HEK293 (cell line): Measurements from ENCODE around the gene NCLN.
A peak's percentile ranks its signal among the peaks of the same experiment; 100 is the strongest.

Experiments
- CTCF ChIA-PET: fragments of 350-600 bp; formaldehyde crosslinking; extraction: SDS; loops from one replicate; lab custom pipeline; 2021; ENCODE audit warnings: antibody characterized with exemption; lab: Yijun Ruan, JAX
- POLR2A ChIA-PET: fragments of 300-600 bp; formaldehyde crosslinking; extraction: SDS; loops from one replicate; lab custom pipeline; 2020; ENCODE audit warnings: antibody characterized with exemption, inconsistent platforms; lab: Yijun Ruan, JAX
- H3K27ac ChIP-seq: fragments of 200-500 bp; sonication (Bioruptor generic); 2 replicates; pipeline ENCODE4 v1.5.1; 2014; ENCODE audit warnings: low read depth, low read length, control low read depth, inconsistent platforms; ENCODE audit errors: extremely low read depth
- H3K36me3 ChIP-seq, 2 experiments: fragments of 200-500 bp in 1 of 2; sonication (Bioruptor generic) in 1 of 2; 1 replicate in 1 of 2; 2 replicates in 1 of 2; pipeline ENCODE4 v1.5.1; 2014 to 2017; ENCODE audit warnings: inconsistent platforms in 2 of 2, low read length in 2 of 2; ENCODE audit not compliant: control insufficient read depth in 2 of 2, insufficient read depth in 1 of 2
- H3K4me1 ChIP-seq: fragments of 200-500 bp; sonication (Bioruptor generic); 2 replicates; pipeline ENCODE4 v1.5.1; 2014; ENCODE audit warnings: mild to moderate bottlenecking, low read length, inconsistent platforms; ENCODE audit not compliant: control insufficient read depth, insufficient read depth
- H3K4me3 ChIP-seq: 2 replicates; pipeline ENCODE4 v1.5.1; 2011; ENCODE audit warnings: low read depth, mild to moderate bottlenecking, control low read depth, low read length, moderate library complexity
- H3K9me3 ChIP-seq: fragments of 200-500 bp; sonication (Bioruptor generic); 2 replicates; pipeline ENCODE4 v1.5.1; 2014; ENCODE audit warnings: low read depth, low read length, inconsistent platforms; ENCODE audit not compliant: control insufficient read depth, insufficient read depth
- BCL11A ChIP-seq: fragments of 450-650 bp; formaldehyde crosslinking; IDR thresholded peaks from 2 replicates; pipeline ENCODE4 v1.5.1; 2016; ENCODE audit warnings: low read depth, missing biosample characterization, missing genetic modification characterization
- BCL6B ChIP-seq: fragments of 450-650 bp; formaldehyde crosslinking; IDR thresholded peaks from 2 replicates; pipeline ENCODE4 v1.5.1; 2017; ENCODE audit warnings: missing biosample characterization, missing genetic modification characterization
- HOXC10 ChIP-seq: sonication (generic); formaldehyde crosslinking; IDR thresholded peaks from 2 replicates; pipeline ENCODE4 v1.8.1; 2023; ENCODE audit warnings: mild to moderate bottlenecking, missing genetic modification reagents
- KLF7 ChIP-seq: fragments of 450-650 bp; formaldehyde crosslinking; IDR thresholded peaks from 2 replicates; pipeline ENCODE4 v1.5.1; 2016; ENCODE audit warnings: missing biosample characterization, missing genetic modification characterization, borderline replicate concordance
- KLF8 ChIP-seq: fragments of 450-650 bp; formaldehyde crosslinking; IDR thresholded peaks from 2 replicates; pipeline ENCODE4 v1.5.1; 2016; ENCODE audit warnings: missing biosample characterization, missing genetic modification characterization
- MEIS1 ChIP-seq: sonication (generic); formaldehyde crosslinking; IDR thresholded peaks from 2 replicates; pipeline ENCODE4 v1.8.1; 2022; ENCODE audit warnings: missing genetic modification reagents, mild to moderate bottlenecking, borderline replicate concordance
- TSHZ1 ChIP-seq: fragments of 450-650 bp; formaldehyde crosslinking; IDR thresholded peaks from 2 replicates; pipeline ENCODE4 v1.5.1; 2016; ENCODE audit warnings: missing biosample characterization, missing genetic modification characterization, borderline replicate concordance
- ZBTB48 ChIP-seq: fragments of 450-650 bp; formaldehyde crosslinking; IDR thresholded peaks from 2 replicates; pipeline ENCODE4 v1.5.1; 2016; ENCODE audit warnings: missing biosample characterization, missing genetic modification characterization
- ZNF114 ChIP-seq: fragments of 450-650 bp; formaldehyde crosslinking; IDR thresholded peaks from 2 replicates; pipeline ENCODE4 v1.5.0; 2017; ENCODE audit warnings: missing biosample characterization, missing genetic modification characterization
- ZNF121 ChIP-seq: fragments of 450-650 bp; formaldehyde crosslinking; IDR thresholded peaks from 2 replicates; pipeline ENCODE4 v1.5.1; 2016; ENCODE audit warnings: missing biosample characterization, missing genetic modification characterization
- ZNF146 ChIP-seq: fragments of 450-650 bp; formaldehyde crosslinking; IDR thresholded peaks from 2 replicates; pipeline ENCODE4 v1.5.1; 2016; ENCODE audit warnings: missing biosample characterization, missing genetic modification characterization
- ZNF174 ChIP-seq: fragments of 450-650 bp; formaldehyde crosslinking; IDR thresholded peaks from 2 replicates; pipeline ENCODE4 v1.5.0; 2017; ENCODE audit warnings: missing biosample characterization, mild to moderate bottlenecking, missing genetic modification characterization
- ZNF2 ChIP-seq: fragments of 450-650 bp; formaldehyde crosslinking; IDR thresholded peaks from 2 replicates; pipeline ENCODE4 v1.5.1; 2016; ENCODE audit warnings: missing biosample characterization, missing genetic modification characterization
- ZNF311 ChIP-seq: fragments of 450-650 bp; formaldehyde crosslinking; IDR thresholded peaks from 2 replicates; pipeline ENCODE4 v1.5.1; 2017; ENCODE audit warnings: missing biosample characterization, missing genetic modification characterization, borderline replicate concordance
- ZNF366 ChIP-seq: fragments of 450-650 bp; formaldehyde crosslinking; conservative IDR thresholded peaks from 2 replicates; pipeline ENCODE4 v1.5.1; 2016; ENCODE audit warnings: missing biosample characterization, missing genetic modification characterization
- ZNF404 ChIP-seq: fragments of 450-650 bp; formaldehyde crosslinking; IDR thresholded peaks from 2 replicates; pipeline ENCODE4 v1.5.1; 2017; ENCODE audit warnings: missing biosample characterization, missing genetic modification characterization
- ZNF529 ChIP-seq: fragments of 450-650 bp; formaldehyde crosslinking; IDR thresholded peaks from 2 replicates; pipeline ENCODE4 v1.5.1; 2017; ENCODE audit warnings: missing genetic modification characterization, missing biosample characterization; ENCODE audit not compliant: insufficient replicate concordance
- ZNF571 ChIP-seq: fragments of 450-650 bp; formaldehyde crosslinking; IDR thresholded peaks from 2 replicates; pipeline ENCODE4 v1.5.0; 2017; ENCODE audit warnings: missing biosample characterization, missing genetic modification characterization
- ZNF600 ChIP-seq: fragments of 450-650 bp; formaldehyde crosslinking; IDR thresholded peaks from 2 replicates; pipeline ENCODE4 v1.5.1; 2016; ENCODE audit warnings: missing biosample characterization, missing genetic modification characterization
- ZNF639 ChIP-seq: fragments of 450-650 bp; formaldehyde crosslinking; IDR thresholded peaks from 2 replicates; pipeline ENCODE4 v1.5.1; 2016; ENCODE audit warnings: missing biosample characterization, missing genetic modification characterization
- ZNF777 ChIP-seq: fragments of 450-650 bp; formaldehyde crosslinking; IDR thresholded peaks from 2 replicates; pipeline ENCODE4 v1.5.1; 2017; ENCODE audit warnings: missing biosample characterization, missing genetic modification characterization, borderline replicate concordance
- ZNF785 ChIP-seq: fragments of 450-650 bp; formaldehyde crosslinking; IDR thresholded peaks from 2 replicates; pipeline ENCODE4 v1.5.1; 2016; ENCODE audit warnings: missing biosample characterization, missing genetic modification characterization
- ZNF792 ChIP-seq: fragments of 450-650 bp; formaldehyde crosslinking; IDR thresholded peaks from 2 replicates; pipeline ENCODE4 v1.5.1; 2016; ENCODE audit warnings: missing biosample characterization, missing genetic modification characterization
- ZNF843 ChIP-seq: fragments of 450-650 bp; formaldehyde crosslinking; IDR thresholded peaks from 2 replicates; pipeline ENCODE4 v1.5.1; 2016; ENCODE audit warnings: missing biosample characterization, missing genetic modification characterization
- TF ChIP-seq, protein P1 (sequence below): fragments of 450-650 bp; formaldehyde crosslinking; IDR thresholded peaks from 2 replicates; pipeline ENCODE4 v1.5.1; 2016; ENCODE audit warnings: missing biosample characterization, missing genetic modification characterization, borderline replicate concordance

NCLN gene

DNA sequence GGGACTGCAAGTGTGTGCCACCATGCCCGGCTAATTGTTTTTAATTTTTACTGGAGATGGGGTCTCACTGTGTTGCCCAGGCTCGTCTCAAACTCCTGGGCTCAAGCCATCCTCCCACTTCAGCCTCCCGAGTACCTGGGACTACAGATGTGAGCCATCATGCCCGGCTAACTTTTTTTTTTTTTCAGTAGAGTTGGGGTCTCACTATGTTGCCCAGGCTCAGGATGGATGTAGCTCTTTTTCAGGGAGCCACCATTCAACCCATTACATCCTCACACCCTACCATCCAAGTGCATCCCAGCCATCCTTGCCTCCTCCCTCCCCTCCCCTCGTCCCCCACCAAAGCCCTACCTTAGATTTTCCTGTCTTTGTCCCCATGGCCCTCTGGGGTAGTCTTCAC lies 53.6 kb downstream of the NCLN start:
- CTCF ChIA-PET: interaction anchor here (0.5 to 1.6 kb wide), 2 partner anchors 11 kb away, joined by 3 to 7 read pairs; no protein-coding TSS in a partner anchor
- H3K4me3 ChIP-seq: no peak overlapping the region
- TF ChIP-seq ZNF121 (tag by site-specific recombination) (peak; percentile 69; the same call in 1 of the 2 replicates), HOXC10 (CRISPR knock-in tag) (no peak), ZNF311 (tag by site-specific recombination) (no peak), ZNF2 (tag by site-specific recombination) (no peak)
- POLR2A ChIA-PET: no interaction called here
- no peaks in the 10 kb centered on the region for H3K9me3 ChIP-seq
- H3K4me1 ChIP-seq: no peaks in the 10 kb centered on the region
- H3K36me3 ChIP-seq: no peaks in the 10 kb centered on the region
- H3K27ac ChIP-seq: no peak overlapping the region

DNA sequence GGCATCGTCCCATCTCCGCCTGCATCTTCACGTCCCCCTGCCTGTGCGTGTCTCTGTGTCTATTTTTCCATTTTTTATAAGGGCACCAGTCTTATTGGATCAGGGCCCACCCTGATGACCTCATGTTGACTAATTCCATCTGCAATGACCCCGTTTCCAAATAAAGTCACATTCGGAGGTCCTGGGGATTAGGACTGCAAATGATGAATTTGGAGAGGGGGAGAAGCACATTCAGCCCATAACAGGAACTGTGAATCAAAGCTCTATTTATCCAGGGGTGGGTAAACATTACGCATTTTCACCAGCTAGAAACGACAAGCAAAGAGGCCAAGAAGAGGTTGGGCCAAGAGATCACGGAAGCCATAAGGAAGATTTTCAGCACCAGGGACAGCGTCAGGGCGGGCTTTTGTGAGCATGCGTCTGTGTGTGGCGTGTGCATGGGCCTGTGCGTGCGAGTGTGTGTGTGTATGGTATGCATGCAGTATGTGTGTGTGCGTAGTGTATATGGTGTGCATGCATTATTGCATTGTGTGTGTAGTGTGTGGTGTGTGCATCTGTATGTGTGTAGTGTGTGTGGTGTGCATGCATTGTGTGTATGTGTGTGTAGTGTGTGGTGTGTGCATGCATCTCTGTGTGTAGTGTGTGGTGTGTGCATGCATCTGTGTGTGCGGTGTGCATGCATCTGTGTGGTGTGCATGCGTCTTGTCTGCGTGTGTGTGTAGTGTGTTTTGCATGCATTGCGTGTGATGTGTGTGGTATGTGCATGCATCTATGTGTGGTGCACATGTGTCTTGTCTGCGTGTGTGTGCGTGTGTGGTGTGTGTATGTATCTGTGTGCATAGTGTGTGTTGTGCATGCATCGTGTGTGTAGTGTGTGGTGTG lies 58.3 kb downstream of the NCLN start:
- CTCF ChIA-PET: interaction anchor here (0.6 kb wide), 1 partner anchor 12 kb away, joined by 3 read pairs; no protein-coding TSS in a partner anchor
- no peak for TF ChIP-seq ZNF843 (tag by site-specific recombination)
- no peak for TF ChIP-seq ZNF529
- no peak for TF ChIP-seq ZNF792 (tag by site-specific recombination)
- no peak for TF ChIP-seq ZNF174 (tag by site-specific recombination)
- TF ChIP-seq TSHZ1 (tag by site-specific recombination): no peak
- no peak for TF ChIP-seq KLF7
- TF ChIP-seq ZNF404: no peak
- TF ChIP-seq, protein P1, sequence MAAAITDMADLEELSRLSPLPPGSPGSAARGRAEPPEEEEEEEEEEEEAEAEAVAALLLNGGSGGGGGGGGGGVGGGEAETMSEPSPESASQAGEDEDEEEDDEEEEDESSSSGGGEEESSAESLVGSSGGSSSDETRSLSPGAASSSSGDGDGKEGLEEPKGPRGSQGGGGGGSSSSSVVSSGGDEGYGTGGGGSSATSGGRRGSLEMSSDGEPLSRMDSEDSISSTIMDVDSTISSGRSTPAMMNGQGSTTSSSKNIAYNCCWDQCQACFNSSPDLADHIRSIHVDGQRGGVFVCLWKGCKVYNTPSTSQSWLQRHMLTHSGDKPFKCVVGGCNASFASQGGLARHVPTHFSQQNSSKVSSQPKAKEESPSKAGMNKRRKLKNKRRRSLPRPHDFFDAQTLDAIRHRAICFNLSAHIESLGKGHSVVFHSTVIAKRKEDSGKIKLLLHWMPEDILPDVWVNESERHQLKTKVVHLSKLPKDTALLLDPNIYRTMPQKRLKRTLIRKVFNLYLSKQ (tag by site-specific recombination): no peak
- TF ChIP-seq BCL11A (tag by site-specific recombination): no peak
- no peak for TF ChIP-seq MEIS1 (CRISPR knock-in tag)
- peak; percentile 58; the same call in 1 of the 2 replicates for TF ChIP-seq ZNF571 (tag by site-specific recombination)
- no peak for TF ChIP-seq ZNF600 (tag by site-specific recombination)
- no peak for TF ChIP-seq ZNF639 (tag by site-specific recombination)
- peak; percentile 24; the same call in 1 of the 2 replicates for TF ChIP-seq ZNF146 (tag by site-specific recombination)
- TF ChIP-seq ZNF777: no peak
- TF ChIP-seq ZBTB48 (tag by site-specific recombination): peak; percentile 55
- TF ChIP-seq ZNF366: 0 out of 2 replicates have a peak, but pooled peaks have one; percentile 30
- TF ChIP-seq BCL6B (tag by site-specific recombination): no peak
- TF ChIP-seq ZNF311 (tag by site-specific recombination): peak; percentile 64; the same call in 1 of the 2 replicates
- 0 out of 2 replicates have a peak, but pooled peaks have one; percentile 33 for TF ChIP-seq KLF8 (tag by site-specific recombination)
- TF ChIP-seq ZNF114: no peak
- peak; percentile 28; the same call in 1 of the 2 replicates for TF ChIP-seq ZNF785 (tag by site-specific recombination)

More for the DNA sequence above, 58.3 kb downstream of the NCLN start:
- POLR2A ChIA-PET: interaction anchor here (0.5 kb wide), 1 partner anchor 28 kb away, joined by 6 read pairs; no protein-coding TSS in a partner anchor
- no peaks in the 10 kb centered on the region for H3K9me3 ChIP-seq
- no peaks in the 10 kb centered on the region for H3K36me3 ChIP-seq
- no peak overlapping the region for H3K4me3 ChIP-seq
- no peaks in the 10 kb centered on the region for H3K4me1 ChIP-seq
- H3K27ac ChIP-seq: no peak overlapping the region
